NK-92 treated with Interleukin-12 subunit alpha and Interleukin-12 subunit beta, amount 100 ng/mL, for 24 hours (cell line): Measurements from ENCODE around the gene ZNF335.
"Not testable (repeated sequence)": the region's sequence is repeated elsewhere in the genome, so short reads cannot be mapped to it uniquely, and the experiment has no call there.

ENCODE experiments used
- DNase-seq: peaks from one replicate; lab custom pipeline; 2025; lab: John Stamatoyannopoulos, UW

The ZNF335 gene

DNA sequence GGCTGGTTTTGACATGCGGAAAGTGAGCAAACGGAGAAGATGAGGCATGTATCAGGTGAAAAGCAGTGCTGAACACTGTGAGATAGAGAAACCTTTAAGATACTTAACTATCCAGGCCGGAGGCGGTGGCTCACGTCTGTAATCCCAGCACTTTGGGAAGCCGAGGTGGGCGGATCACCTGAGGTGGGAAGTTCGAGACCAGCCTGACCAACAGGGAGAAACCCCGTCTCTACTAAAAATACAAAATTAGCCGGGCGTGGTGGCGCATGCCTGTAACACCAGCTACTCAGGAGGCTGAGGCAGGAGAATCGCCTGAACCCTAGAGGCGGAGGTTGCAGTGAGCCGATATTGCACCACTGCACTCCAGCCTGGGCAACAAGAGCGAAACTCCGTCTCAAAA is 40.3 kb downstream of the ZNF335 start:
- DNase-seq, result not testable (repeated sequence)

GRCh38 chr20:45927071-45927878 is 44.7 kb downstream of the ZNF335 start:
- DNase-seq, result no peak

GRCh38 chr20:45926731-45927070 is 45.3 kb downstream of the ZNF335 start:
- DNase-seq, result no peak

- DNase-seq, result no peak
Measured at GRCh38 chr20:45925821-45926506, 46.0 kb downstream of the ZNF335 start.

DNA sequence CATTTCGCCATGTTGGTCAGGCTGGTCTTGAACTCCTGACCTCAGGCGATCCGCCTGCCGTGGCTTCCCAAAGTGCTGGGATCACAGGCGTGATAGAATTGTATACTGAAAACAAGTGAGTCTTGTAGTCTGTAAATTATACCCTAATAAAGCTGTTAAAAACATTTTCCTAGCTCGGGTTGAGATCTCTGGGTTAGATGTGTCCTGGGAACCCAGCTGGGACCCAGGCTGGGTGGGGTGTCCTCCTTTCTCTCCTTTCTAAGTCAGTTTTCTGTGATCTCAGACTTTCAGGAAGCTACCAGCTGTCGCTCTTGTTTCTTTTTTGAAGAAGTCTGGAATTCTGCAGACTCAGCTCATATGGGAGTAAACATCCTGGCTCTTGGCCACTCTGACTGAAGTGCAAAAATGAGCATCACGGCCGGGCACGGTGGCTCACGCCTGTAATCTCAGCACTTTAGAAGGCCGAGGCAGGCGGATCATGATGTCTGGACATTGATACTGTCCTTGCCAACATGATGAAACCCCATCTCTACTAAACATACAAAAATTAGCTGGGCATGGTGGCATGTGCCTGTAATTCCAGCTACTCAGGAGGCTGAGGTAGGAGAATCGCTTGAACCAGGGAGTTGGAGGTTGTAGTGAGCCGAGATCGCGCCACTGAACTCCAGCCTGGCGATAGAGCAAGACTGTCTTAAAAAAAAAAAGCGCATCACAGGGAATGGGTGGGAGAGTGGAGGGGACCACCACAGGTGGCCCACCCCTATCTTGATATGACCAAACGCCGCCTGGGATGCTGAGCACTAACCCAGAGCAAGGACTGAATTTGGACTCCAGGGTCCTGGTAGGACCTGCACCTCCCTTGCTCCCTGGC is 47.4 kb downstream of the ZNF335 start:
- no peak for DNase-seq

- DNase-seq, result no peak
Measured at GRCh38 chr20:45921337-45922189, 50.4 kb downstream of the ZNF335 start.

DNA sequence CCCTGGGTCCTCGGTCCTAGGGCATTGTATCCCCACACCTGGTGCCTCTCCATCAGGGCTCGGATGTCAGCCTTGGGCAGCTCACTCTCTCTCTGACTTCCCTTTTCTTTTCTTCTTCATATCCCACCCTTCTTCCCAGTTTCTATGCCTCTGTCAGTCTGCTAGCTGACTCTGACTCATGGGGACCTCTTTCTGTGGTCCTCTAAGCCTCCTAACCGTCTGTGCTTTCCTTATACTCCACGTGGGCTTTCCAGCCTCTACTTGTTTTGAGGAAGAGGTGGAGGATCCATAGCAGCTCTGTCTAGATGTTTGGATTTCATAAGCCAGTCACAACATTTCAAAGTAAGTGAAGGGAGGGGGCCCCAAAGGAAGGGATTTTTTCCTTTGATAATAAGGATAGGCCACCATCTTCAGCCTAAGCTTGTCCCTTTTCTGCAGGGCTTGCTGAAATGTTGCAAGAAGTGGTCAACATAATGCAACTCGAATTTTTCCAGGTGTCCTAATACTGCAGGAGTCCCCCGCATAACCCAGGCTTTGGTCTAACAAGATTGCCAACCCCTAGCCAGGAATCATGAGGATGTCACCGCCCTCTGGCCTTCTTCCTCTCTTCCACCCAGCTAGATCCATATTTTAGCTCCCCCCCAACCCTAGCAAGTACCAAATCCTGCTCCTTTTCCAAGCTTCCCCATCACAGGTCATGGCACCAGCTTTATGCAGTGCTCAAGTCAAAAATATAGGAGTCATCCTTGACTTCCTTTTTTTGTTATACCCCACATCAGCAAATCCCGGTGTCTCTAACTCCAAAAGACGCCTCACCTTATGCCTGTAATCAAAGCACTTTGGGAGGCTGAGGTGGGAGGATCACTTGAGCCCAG is 51.3 kb downstream of the ZNF335 start:
- no peak for DNase-seq

DNA sequence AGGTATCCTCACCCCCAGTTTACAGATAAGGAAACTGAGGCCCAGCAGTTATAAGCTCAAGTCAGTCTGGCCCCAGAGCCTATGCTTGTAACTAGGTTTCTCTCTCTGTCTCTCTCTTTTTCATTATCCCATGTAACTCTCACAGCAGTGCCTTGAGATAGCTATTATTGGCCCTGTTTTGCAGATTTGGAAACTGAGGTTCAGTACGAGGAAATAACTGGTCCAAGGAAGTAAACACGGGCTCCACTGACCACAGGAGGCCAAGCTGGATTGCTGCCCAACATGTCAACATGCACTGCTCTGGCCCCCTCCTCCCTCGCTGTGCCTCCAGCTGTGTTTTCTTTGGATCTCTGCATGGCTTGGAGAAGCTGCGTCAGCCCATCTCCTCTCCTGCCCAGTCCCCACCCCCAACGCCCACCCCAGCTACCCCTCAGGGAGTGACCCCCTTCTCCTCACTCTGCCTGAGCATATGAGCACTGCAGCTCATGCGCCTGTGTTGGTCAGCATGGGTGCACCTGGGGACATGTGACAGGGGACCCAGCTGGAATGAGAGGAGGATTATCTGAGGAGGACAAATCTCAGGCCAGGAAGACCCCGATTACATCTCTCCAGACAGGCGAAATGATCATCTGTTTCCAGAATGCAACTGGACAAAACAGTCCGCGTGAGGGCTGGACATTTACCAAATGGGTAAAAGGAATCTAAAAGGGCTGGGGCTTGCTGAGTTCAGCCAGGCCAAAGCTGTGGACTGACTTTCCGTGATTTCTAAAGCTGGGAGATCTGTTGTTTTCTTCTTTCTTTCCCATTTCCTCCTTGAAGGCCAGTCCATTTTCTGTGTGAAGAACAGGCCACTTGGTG is 52.2 kb downstream of the ZNF335 start:
- no peak for DNase-seq

DNA sequence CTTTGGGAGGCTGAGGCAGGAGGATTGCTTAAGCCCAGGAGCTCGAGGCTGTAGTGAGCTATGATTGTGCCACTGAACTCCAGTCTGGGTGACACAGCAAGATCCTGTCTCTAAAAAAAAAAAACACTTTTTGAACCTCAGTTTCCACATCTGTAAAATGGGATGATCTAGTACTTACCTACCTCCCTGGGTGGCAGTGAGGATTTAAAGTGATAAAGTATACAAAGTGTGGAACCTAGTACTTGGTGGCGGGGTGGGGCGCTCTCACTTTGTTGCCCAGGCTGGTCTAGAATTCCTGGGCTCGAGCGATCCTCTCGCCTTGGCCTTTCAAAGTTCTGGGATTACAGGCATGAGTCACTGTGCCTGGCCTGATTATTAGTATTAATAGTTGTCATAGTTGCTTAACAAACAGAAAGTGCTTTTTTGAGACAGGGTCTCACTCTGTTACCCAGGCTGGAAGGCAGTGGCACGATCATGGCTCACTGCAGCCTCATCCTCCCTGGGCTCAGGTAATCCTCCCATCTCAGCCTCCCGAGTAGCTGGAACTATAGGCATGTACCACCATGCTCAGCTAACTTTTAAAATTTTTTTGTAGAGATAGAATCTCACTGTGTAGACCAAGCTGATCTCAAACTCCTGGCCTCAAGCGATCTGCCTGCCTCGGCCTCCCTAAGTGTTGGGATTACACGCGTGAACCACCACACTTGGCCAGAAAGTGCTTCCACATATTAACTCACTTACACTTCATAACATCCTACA is 53.0 kb downstream of the ZNF335 start:
- no peak for DNase-seq

GRCh38 chr20:45918182-45918737 is 53.7 kb downstream of the ZNF335 start:
- no peak for DNase-seq

GRCh38 chr20:45917790-45918141 is 54.2 kb downstream of the ZNF335 start:
- no peak for DNase-seq

- DNase-seq, result no peak
Measured at GRCh38 chr20:45913116-45913515, 58.9 kb downstream of the ZNF335 start.

- DNase-seq, result no peak
Measured at GRCh38 chr20:45912344-45912682, 59.7 kb downstream of the ZNF335 start.

DNA sequence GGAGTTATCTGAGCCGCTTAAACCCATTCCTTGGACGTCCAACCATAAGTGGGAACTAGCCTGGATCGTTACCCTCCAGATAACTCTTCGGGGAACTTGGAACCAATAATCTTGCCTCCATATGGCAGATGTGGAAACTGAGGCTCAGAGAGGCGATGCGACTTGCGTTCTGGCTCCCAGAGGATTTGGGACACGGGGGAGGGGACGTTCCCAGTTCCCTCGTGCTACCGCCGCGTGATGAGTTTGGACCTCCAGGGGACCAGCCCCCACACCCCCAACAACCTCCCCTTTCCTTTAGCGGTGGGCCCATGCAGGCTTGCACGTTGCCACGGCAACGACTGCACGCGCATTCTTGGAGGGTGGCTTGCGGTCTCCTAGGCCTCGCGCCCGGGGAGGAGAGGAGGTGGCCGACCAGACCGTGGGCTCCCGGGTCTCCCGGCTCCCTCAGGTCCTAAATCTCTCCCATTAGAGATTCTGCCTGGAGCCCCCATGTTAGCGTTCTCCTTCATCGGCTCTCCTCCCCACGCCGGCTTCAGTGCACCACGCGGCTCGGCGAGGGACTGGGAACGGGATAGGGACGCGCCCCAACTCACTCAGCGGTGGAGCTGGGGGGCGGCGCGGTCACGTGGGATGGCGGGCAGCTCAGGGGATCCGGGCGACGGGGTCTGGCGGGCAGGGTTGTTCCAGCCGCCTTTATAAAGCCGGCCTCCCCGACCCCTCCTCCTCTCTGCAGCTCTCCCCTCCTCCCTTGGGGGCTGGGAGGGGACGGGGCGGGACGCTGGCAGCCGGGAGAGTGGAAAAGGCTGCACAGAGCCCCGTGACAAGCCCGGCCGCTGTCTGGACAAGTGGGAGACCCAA is 60.3 kb downstream of the ZNF335 start, which contains the start of gene PLTP:
Gene PLTP (minus strand): TSS at position 670 of the 858 bp plus-strand sequence. CDS start 703 bp downstream, outside the sequence.
- DNase-seq, result no peak

DNA sequence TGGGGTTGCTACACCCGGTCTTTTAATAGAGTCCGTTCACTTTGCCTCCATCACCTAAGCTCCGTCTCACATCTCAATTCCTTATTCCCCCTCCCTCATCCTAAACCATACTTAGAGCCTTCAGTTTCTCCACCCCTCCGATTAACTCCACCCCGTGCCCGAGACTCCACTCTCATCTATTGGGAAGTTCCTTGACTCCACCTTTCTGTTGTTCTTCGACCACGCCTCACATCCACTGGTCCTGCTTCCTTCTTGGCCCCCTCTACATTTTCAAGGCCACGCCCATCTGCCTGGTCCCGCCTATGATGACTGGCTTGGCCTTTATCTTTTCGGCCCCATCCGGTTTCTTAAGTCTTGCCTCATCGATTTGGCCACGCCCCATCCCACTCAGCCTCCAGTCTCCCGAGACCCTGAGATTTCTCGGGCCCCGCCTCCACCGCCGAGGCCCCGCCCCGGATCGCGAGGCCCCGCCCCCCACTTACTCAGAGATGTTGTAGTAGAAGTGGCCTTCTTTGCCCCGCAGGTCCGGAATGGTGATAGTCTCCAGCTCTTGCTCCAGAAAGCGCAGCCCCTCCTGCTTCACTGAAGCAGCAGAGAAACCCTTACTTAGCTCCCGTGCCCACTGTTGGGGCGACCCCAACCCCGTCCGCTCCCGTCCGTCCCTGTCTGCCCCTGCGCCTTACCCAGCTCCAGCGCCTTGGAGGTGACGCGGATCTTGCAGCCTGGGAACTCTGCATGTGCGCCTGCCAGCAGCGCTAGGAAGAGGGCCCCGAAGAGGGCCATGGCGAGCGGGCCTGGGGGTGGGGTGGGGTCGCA is 61.1 kb downstream of the ZNF335 start:
- DNase-seq, result peak; percentile 52

DNA sequence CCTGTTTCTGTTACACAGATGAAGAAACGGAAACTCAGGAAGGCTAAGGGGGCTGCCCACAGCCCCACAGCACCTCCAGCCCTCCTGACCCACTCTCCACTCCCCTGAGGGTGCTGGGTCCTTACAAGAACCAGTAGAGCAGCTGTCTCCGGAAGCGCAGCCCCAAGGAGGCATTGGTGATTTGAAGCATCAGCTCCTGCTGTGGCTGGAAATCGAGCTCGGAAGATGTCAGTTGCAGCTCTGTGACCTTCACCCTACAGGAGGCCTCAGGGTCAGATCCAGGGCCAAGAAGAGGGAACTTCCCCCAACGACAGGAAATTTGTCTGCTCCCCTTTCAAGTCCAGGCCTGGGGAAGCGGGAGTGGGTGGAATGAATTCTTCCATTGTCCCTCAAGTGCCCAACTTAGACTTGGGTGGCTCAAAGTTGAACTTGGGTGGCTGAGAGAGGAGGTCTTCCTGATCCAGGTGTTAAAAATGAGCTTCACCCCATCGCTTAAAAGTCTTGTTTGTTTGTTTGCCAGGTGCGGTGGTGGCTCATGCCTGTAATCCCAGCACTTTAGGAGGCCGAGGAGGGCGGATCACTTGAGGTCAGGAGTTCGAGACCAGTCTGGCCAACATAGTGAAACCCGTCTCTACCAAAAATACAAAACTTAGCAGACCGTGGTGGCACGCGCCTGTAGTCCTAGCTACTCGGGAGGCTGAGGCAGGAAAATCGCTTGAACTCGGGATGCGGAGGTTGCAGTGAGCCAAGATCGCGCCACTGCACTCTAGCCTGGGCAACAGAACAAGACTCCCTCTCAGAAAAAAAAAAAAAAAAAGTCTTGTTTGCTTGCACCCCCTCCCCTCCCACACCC is 62.0 kb downstream of the ZNF335 start:
- DNase-seq, result no peak
